ENCODE data around the gene NELL1. TPM values are rescaled to one million over a fixed set of nuclear protein-coding genes. Genes with fewer than 3 reads are reported as not detected.

The NELL1 gene
- total RNA-seq, 2 donors from 2014 or later, result not detected

DNA sequence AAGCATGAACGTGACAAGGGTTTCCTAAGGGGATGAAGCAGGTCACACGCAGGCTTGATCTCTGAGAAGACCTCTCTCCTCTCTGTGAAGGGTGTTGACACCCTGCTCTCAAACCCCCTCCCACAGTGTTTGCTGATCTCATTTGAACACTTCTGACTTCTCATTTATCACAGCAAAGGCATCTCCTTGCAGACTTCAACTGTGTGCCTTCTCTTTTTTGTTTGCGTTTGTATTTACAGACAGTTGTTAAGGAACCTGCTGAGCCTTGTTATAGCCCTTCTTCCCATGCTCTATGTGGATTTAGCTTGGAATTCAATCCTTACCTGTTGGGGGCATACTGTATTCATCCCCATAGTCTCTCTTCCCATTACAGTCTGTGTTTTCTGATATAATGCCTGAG lies 206.5 kb downstream of the NELL1 start:
- no peak for ATAC-seq

GRCh38 chr11:20876738-20877137 lies 207.4 kb downstream of the NELL1 start:
- Mint-ChIP-seq H3K9me3 (peaks cover 3 to 9% of the 10 kb centered on the region in 2 donors), H3K36me3 (no peaks in the 10 kb centered on the region), H3K27ac (no peak overlapping the region)
- ATAC-seq (no peak), DNase-seq (ENCODE audit: low spot score in 2 of 2) (no peak)

More for the DNA sequence above, 206.5 kb downstream of the NELL1 start:
- H3K27ac Mint-ChIP-seq, result no peak overlapping the region
- H3K36me3 Mint-ChIP-seq, result no peaks in the 10 kb centered on the region
- DNase-seq (ENCODE audit: low spot score in 2 of 2), result no peak
- H3K9me3 Mint-ChIP-seq, result peaks cover 3 to 9% of the 10 kb centered on the region in 2 donors

- ATAC-seq (no peak), DNase-seq (ENCODE audit: low spot score in 2 of 2) (no peak)
- Mint-ChIP-seq H3K36me3 (no peaks in the 10 kb centered on the region), H3K9me3 (peaks cover 3 to 9% of the 10 kb centered on the region in 2 donors), H3K27ac (no peak overlapping the region)
Measured at GRCh38 chr11:20880094-20880493, 210.7 kb downstream of the NELL1 start.

DNA sequence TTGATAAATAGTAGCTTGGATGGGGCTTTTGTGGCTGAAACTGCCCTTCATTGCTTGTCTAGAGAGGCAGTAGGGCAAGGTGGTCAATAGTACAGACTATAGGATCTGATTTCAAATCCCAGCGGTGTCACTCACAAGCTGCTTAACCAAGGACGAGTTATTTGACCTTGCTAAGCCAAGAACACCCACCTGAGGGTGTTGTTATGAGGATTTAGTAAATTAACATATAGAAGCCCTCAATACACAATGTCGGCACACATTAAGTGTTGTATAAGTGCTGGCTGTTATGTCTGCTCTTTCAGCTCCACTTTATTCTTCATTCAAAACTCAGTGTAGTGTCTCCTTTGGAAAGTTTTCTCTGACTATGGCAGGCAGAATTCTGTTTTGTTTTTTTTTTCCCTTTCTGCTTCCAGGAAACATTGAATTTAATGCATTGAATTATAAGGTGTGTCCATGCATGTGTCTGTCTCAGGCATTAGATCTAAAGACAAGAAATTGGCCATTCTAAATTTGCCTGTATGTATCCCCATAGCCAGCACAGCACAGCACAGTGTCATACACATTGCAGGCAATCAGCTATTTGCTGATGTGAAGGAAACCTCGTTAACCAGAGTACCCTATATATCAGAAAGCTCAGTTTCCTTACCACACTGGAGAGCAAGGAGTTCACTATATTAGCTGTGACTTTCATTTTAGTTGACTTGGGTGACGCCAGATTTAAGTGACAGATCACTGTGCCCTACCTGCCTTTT lies 212.1 kb downstream of the NELL1 start:
- ATAC-seq (no peak), DNase-seq (ENCODE audit: low spot score in 2 of 2) (no peak)
- H3K9me3 Mint-ChIP-seq, result peaks cover 3 to 9% of the 10 kb centered on the region in 2 donors
- no peak overlapping the region for H3K27ac Mint-ChIP-seq
- H3K36me3 Mint-ChIP-seq, result no peaks in the 10 kb centered on the region

GRCh38 chr11:20887137-20887536 lies 217.8 kb downstream of the NELL1 start:
- ATAC-seq (no peak), DNase-seq (ENCODE audit: low spot score in 2 of 2) (no peak)
- Mint-ChIP-seq H3K36me3 (no peaks in the 10 kb centered on the region), H3K9me3 (peaks cover 10 to 14% of the 10 kb centered on the region in 2 donors), H3K27ac (no peak overlapping the region)

GRCh38 chr11:20894296-20894695 lies 224.9 kb downstream of the NELL1 start:
- Mint-ChIP-seq H3K9me3 (peaks cover 20 to 29% of the 10 kb centered on the region in 2 donors), H3K27ac (no peak overlapping the region), H3K36me3 (no peaks in the 10 kb centered on the region)
- no peak for DNase-seq (ENCODE audit: low spot score in 2 of 2)
- no peak for ATAC-seq

DNA sequence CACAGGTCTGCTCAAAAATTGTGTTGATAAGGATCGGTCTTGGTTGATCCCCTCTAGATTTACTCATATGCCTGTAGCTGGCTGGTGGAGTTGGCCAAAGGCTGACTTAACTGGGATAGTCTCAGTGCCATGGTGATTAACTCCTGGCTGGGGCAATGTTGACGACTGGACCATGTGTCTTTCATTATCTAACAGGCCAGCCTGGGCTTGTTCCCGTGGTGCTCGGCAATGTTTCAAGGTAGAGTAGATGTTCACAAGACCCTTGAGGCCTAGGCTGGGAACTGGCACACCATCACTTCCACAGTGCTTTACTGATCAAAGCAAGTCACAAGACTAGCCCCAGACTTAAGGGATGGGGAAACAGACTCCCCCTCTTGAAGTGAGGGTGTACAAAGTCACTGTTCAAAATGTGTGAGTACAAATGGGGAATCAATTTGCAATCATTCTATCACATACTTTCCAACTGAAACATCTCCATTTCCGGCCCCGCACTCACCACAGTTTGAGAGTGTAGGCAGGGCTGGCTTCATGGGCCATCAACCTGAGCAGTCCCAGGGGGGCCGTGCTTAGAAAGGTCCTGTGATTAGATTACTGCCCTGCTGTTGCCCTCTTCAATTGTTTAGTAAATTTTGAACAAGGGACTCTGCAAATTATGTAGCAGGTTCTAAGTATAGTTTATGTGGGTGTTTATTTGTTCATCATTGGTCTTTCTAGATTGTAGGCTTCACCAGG lies 240.8 kb downstream of the NELL1 start:
- Mint-ChIP-seq H3K27ac (no peak overlapping the region), H3K36me3 (no peaks in the 10 kb centered on the region), H3K9me3 (peaks cover 11 to 12% of the 10 kb centered on the region in 2 donors)
- ATAC-seq (no peak), DNase-seq (ENCODE audit: low spot score in 2 of 2) (no peak)

- H3K36me3 Mint-ChIP-seq, result no peaks in the 10 kb centered on the region
- no peak overlapping the region for H3K27ac Mint-ChIP-seq
- H3K9me3 Mint-ChIP-seq, result peaks cover 6 to 7% of the 10 kb centered on the region in 2 donors
- DNase-seq (ENCODE audit: low spot score in 2 of 2) (no peak), ATAC-seq (no peak)
Measured at GRCh38 chr11:20910733-20911132, 241.3 kb downstream of the NELL1 start.

- no peak for DNase-seq (ENCODE audit: low spot score in 2 of 2)
- no peak for ATAC-seq
- peaks cover 0 to 4% of the 10 kb centered on the region in 2 donors for H3K36me3 Mint-ChIP-seq
- H3K9me3 Mint-ChIP-seq, result peaks cover 0 to 4% of the 10 kb centered on the region in 2 donors
- no peak overlapping the region for H3K27ac Mint-ChIP-seq
Measured at GRCh38 chr11:20912065-20912821, 242.9 kb downstream of the NELL1 start.

- peaks cover 0 to 4% of the 10 kb centered on the region in 2 donors for H3K36me3 Mint-ChIP-seq
- H3K9me3 Mint-ChIP-seq, result peaks cover 0 to 4% of the 10 kb centered on the region in 2 donors
Measured at GRCh38 chr11:20912922-20913512, 243.6 kb downstream of the NELL1 start.

GRCh38 chr11:20917306-20917705 lies 247.9 kb downstream of the NELL1 start:
- ATAC-seq (no peak), DNase-seq (ENCODE audit: low spot score in 2 of 2) (no peak)
- Mint-ChIP-seq H3K27ac (no peak overlapping the region), H3K36me3 (peaks cover 0 to 4% of the 10 kb centered on the region in 2 donors), H3K9me3 (peaks cover 4 to 7% of the 10 kb centered on the region in 2 donors)

More at GRCh38 chr11:20912922-20913512, 243.6 kb downstream of the NELL1 start:
- ATAC-seq (no peak), DNase-seq (ENCODE audit: low spot score in 2 of 2) (no peak)
- H3K27ac Mint-ChIP-seq, result no peak overlapping the region

DNA sequence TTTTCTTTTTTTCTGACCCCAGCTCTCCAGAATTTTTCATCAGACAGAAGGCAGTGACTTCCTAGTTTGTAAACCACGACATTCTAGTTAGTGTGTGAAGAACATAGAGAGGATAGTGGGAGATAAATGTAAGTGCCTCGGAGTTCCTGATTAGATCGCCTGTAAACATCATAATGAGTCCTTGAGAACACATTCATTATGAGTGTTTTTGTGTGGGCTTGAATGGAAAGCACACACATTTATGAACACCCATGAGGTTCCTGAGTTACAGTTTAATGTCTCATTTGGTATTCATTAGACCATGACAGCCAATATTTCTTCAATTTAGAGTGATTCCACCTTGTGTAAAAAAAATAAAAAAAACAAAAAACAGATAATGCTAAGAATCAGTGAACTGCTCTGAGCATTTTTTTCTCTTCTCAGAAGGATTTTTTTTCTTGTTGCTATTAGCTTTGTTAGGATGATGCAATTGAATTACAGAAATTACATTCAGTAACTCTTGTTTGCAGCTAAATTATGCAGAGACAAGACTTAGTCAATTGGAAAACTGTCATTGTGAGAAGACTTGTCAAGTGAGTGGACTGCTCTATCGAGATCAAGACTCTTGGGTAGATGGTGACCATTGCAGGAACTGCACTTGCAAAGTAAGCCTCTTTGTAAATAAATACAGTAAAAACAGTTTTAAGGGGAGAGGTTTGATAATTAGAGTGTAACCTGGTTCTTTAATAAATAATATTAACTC lies 257.6 kb downstream of the NELL1 start:
- Mint-ChIP-seq H3K36me3 (peaks cover 0 to 7% of the 10 kb centered on the region in 2 donors), H3K9me3 (peaks cover 0 to 7% of the 10 kb centered on the region in 2 donors), H3K27ac (no peak overlapping the region)
- no peak for ATAC-seq
- no peak for DNase-seq (ENCODE audit: low spot score in 2 of 2)

DNA sequence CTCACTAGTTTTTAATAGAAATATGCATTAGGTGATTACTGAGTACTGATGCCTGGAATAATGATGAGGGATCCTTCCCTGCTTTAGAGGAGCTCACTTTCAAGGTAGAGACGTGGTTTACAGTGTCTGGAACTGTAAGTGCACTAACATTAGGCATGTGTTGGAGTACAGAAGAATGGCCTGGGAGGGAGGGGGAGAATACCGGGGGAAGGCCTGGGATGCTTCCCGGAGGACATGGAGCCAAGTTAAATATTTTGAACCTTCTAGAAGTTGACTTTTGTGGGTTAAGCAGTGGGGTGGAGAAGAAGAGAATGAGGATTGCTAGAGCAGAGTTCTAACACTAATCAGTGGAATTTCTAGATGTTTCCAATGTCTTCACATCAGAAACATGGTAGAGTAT lies 261.6 kb downstream of the NELL1 start:
- ATAC-seq, result no peak
- Mint-ChIP-seq H3K27ac (no peak overlapping the region), H3K36me3 (peaks cover 0 to under 1% of the 10 kb centered on the region in 2 donors), H3K9me3 (peaks cover 15 to 17% of the 10 kb centered on the region in 2 donors)
- DNase-seq (ENCODE audit: low spot score in 2 of 2), result no peak

DNA sequence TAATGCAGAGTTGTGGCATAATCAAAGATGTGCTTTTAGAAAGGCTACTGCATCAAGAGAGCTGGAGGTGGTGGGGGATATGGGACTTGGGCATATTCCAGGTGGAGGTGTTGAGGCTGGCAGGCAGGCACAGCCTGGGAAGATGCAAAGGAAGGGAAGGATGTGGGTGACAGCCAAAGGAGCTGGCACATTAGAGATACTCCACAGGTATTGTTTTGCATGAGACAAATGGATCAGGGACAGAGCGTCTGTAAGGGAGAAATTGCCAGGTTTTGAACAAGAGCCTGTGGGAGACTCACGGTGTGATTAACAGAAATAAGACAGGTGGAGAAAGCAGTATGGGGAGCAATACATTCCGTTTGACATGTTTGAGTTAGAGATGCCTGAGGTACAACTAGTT lies 263.7 kb downstream of the NELL1 start:
- Mint-ChIP-seq H3K9me3 (peaks cover 15% of the 10 kb centered on the region in 2 donors), H3K27ac (no peak overlapping the region), H3K36me3 (no peaks in the 10 kb centered on the region)
- DNase-seq (ENCODE audit: low spot score in 2 of 2), result no peak
- ATAC-seq, result no peak

- ATAC-seq, result no peak
- no peak for DNase-seq (ENCODE audit: low spot score in 2 of 2)
- Mint-ChIP-seq H3K9me3 (peaks cover 15 to 22% of the 10 kb centered on the region in 2 donors), H3K27ac (no peak overlapping the region), H3K36me3 (no peaks in the 10 kb centered on the region)
Measured at GRCh38 chr11:20933958-20934357, 264.6 kb downstream of the NELL1 start.

DNA sequence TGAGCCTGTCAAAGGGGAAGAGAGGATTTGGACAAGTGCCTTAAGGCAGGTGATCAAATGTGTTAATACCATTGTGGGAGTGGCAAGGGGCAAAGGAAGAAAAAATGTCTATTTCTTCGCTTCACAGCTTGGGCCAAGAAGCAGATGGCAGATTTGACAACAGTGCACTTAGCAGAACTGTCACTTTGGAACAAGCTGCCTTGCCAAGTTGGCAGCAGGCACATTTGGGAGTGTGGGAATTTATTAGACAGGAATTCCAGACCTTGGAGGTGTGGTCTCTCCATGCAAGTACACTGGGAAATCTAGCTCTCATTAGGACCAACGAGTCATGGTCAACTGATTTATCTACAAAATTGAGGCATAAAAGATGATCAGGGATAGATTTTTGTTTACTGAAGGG lies 265.1 kb downstream of the NELL1 start:
- Mint-ChIP-seq H3K9me3 (peaks cover 17 to 25% of the 10 kb centered on the region in 2 donors), H3K27ac (no peak overlapping the region), H3K36me3 (no peaks in the 10 kb centered on the region)
- no peak for ATAC-seq
- DNase-seq (ENCODE audit: low spot score in 2 of 2), result no peak

Measured in activated naive CD4-positive, alpha-beta T cell treated with anti-CD3 and anti-CD28 coated beads, Interleukin-2, amount 50 U/mL, for 72 hours (primary cell).